GM19467 (cell line): ENCODE measurements around the gene TMPRSS11D.

Experiments
- ATAC-seq: cut with Tn5 transposase; IDR thresholded peaks from one replicate; pipeline ENCODE4 v1.9.1; 2021; ENCODE audit warnings: mild to moderate bottlenecking, moderate library complexity; ENCODE audit not compliant: unreplicated experiment

TMPRSS11D gene

DNA sequence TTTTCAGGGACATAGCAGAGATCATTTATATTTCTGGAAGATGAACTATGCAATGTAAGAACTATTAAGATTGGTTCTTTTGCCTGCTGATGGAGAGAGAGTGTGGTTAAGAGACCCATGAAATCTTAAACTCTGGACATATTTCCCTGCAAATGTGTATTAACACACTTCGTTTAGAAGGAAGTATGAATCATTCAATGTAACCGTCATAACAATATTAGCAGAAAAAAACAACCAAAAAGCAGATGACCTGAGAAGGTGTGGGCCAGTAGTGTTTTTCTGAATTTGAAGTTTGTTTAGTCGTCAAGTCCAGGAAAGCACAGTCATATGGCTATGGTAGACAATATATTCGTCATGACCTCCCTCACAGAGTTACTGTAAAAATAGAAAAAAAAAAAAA is 2.5 kb upstream of the TMPRSS11D start:
- no peak for ATAC-seq

DNA sequence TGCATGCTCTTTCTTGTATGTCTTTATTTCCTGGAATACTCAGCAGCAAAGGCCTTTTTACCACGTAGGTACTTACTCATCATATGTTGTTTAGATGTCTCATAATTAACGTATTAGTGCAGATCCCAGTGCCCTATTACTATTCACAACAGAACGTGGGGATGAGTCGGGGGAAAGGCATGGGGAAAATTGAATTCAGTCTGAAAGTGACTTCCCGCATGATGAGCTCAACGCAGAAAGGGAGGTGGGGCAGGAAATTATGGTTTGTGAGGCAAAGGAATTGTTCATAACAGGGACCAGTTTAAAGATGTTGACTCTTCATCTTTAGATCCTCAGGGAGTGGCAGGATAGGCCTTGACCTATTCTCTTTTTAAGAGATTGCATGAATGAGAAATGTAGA is 2.0 kb upstream of the TMPRSS11D start:
- ATAC-seq = no peak

DNA sequence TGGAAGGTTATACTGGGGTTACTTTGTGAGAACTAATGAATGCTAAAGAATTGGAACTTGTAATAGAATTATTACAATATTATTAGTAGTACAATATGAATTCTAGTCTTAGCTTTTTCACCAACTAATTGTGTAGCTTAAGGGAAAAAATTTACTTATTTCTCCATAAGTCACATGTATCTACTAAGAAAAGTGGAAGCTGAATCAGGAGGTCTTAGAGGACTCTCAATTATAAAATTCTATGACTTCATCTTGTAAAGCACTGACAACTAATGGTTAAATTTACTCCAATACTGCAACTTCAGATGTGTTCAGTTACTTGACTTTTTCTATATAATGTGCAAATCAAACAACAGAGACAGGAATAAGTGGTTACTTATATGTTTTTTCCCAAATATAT is 899 bp upstream of the TMPRSS11D start:
- no peak for ATAC-seq

DNA sequence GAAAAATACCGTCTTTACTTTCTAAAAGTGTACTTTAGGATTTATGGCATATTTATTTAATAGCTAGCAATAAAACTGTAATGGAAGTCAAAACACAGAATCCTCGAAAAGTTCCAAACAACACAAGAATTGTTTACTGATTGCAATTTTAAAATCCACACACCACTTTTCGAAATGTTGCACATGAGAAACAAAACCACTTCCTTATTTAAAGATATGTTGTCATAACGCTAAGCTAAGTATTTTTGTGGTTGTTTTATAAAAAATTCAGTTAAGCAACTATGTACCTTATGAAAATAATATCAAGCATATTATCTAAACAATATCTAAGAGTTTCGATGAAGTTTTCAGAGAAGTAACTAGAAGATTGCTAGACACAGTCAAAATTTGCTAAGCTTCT is 344 bp downstream of the TMPRSS11D start:
- ATAC-seq = no peak

DNA sequence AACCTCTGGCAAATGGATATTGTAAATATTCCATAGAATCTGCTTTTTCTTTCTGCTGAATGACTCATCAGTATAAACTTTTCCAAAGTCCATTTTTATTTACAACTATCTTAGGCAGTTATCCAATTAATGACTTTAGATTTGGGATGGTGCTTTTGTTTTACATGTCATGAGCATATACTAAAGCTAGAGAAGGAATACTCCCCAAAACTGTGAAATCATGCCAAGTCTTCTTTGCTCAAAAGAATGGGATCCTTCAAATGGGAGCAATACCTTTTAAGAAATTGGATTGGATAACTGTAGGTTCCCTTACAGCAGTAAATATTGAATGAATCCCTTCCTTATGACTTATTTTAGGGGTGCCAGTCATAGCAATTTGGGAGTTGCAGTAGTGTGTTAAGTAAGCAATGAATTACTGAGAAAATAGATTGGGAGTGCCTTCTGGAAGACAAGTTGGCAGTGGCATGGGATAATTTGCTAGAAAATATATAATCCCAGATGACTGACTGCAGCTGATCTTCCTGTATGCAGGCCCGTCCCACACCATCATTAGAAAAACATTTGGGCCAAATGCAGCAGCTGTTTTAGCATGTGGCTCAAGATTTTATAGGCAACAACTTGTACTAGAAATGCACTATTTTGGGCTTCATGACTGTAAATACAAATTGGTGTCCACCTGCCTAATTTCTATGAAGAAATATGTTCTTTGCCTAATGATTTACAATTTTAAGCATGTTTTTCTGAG is 2.8 kb downstream of the TMPRSS11D start:
- no peak for ATAC-seq

DNA sequence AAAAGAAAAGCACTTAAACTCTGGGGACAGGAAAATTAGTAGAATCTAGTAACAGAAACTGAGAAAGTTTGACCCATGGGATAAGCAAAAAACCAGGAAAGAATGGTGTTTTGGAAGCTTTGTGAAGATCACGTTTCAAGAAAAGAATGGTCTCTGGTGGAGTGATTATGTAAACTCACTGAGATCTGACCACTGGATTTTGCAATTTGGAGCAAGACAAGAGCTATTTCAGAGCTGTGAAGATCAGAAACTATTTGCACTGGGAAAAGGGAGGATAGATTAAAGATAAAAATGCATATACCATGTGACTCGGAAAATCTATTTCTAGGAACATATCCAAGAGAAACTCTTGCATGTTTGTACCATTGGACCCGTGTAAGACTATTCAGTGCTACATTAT is 4.3 kb downstream of the TMPRSS11D start:
- no peak for ATAC-seq

DNA sequence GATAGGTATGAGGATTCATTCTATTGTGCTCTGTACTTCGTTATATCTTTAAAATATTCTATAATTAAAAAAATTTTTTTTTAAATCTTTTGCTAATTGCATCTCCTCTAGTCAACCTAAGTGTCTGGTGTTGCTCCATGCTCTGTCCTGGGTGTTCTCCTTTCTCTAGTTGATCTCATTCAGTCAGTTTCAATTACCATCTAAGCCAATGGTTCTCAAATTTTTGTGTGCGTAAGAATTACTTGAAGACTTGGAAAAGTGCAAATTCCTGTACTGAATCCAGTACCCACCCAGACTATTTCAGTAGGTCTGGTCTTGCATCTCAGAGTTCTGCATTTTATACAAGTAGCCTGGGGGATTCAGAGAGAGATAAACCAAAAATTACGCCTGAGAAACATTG is 6.7 kb downstream of the TMPRSS11D start:
- ATAC-seq = no peak

DNA sequence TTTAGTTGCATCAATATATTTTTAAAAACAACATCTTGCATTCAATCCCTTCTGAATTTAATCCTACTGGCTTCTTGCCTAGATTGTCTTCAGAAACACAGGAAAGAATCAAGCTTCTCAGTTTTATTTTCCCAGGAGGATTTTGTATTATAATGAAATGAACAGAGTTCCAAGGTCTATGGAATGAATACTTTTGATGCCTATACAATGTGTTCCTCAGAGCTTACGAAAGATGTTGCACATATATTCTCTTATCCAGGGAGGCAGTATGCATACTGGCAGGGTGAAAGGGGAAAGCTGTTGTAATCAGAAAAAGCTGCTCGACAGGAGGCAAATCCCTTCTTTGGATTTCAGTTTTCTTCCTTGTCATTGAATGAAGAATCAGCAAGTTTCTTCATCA is 8.8 kb downstream of the TMPRSS11D start:
- no peak for ATAC-seq

DNA sequence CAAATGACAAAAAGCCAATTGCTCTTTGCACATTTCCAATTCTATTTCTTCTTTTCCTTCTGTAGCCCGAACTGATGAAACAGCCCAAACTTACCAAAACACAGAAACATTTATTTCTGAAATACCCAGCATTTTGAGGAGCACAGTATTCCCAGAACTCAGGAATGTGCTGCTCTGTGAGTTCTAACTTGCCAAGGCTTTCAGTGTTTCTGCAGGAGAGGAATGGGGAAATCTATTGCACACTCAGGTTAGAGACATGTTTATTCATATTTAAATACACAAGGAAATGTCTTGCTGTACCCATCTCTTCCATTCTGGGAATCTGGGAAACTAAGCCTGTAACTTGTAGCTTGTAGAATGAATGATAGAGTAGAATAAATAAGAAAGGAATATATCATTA is 10.7 kb downstream of the TMPRSS11D start:
- ATAC-seq = no peak

DNA sequence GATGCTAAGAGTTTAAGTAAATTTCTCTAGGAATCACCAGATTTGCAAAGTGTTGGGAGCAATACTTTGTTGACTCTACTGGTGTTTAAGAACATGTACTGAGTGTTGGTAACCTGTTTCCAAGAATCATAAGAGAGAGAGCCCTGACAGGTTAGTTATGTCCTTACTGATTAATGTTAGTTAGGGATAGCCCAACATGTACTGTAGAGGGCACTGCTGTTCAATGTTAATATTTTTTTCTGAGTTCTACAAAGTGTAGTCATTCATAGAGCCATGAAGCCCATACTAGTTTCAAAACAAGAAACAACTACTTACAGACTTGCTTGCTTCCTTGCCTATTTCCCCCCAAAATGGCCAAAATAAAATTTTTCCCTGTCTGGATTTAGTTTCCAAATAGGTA is 11.9 kb downstream of the TMPRSS11D start:
- peak; percentile 85 for ATAC-seq

DNA sequence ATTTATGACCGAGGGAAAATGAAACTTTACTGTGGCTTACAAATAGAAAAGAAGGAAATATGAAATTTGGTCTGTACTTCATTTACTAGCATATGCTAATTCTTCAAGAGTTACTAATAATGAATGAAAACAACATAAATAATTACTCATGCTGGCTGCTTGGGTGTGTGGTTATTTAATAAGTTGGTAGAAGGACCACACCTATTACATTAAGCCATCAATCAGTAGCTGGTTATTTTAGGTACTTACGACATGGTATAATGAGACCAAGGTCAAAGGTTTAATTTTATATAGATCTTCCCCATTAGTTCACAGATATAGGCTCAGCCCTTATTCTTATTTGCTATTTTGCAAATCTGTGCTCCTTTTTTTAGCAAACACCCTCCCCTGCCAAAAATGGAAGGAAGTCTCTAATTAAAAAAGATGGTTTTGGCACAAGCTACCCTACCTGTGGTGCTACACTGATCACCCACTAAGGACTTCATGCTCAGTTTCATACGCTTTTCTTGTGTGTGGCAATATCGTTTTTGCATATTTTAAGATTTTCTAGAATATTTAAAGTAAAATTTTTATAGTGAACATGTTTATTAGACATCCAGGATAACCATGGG is 14.1 kb downstream of the TMPRSS11D start:
- no peak for ATAC-seq

DNA sequence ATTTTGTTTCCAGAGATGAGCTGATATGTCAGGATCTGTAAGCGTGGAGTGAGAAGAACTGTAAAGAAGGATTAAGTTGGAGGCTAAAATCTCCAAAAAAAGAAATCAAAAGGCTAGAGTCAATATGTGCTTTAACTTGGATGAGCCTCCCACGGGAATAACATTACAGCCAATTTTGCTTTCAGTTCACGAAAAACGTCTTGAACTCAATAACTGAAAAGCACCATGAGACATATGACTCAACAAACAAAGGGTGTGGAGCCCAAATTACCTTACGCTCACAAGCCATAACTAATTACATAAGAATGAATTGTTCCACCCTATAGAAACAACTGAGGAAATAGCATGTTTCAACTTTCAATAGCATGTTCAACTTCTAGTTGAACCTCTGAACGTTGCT is 22.3 kb downstream of the TMPRSS11D start:
- ATAC-seq = no peak

DNA sequence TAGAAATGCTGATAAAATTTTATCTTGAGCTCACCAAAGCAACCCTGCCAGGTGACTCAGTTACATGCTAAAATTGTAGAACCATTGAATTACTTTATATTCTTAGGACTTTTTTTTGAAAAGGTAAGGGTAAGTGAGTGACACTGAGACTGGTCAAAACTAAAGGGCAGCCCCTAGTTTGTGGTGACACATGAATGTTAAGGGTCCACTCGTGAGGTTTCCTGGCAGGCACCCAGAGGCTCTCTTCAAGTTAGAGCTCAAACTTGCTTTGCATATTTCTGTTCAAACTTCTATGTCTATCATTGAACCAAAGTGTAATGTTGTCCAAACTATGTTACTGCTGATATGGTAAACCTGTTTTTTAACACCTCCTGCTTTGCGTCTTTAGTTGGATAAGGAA is 30.5 kb downstream of the TMPRSS11D start:
- ATAC-seq = no peak

DNA sequence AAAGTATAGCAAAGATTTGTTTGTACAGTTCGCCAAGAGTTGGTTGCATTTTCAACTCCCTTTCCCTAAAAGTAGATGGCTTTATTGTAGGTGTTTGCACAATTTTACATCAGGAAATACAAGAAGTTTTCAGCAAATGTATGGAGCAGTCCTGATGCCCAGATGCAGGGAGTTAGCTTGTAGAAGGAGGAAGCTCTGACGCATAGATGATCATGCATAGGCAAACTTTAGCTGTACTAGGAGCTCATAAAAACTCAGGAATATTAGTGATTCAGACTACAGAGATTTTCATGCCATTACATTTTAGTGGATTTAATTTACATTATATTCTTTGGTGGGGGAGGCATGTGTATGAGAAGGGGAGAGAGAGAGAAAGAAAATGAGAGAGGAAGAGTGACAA is 62.9 kb downstream of the TMPRSS11D start:
- no peak for ATAC-seq

DNA sequence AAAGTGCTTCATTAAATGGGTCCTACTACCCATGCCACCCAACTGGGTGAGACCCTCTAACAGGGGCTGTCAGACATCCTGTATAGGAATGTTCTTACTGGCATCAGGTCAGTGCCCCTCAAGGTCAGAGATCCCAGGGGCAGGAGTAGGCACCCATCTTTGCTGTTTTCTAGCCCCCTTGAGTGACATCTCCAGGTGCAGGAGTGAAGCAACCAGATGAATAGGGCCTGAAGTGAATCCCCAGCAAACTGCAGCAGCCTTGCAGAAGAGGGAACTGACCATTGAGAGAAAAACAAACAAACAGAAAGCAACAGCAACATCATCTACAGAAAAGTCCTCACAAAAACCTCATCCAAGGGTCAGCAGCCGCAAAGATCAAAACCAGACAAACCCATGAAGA is 73.8 kb downstream of the TMPRSS11D start:
- no peak for ATAC-seq

DNA sequence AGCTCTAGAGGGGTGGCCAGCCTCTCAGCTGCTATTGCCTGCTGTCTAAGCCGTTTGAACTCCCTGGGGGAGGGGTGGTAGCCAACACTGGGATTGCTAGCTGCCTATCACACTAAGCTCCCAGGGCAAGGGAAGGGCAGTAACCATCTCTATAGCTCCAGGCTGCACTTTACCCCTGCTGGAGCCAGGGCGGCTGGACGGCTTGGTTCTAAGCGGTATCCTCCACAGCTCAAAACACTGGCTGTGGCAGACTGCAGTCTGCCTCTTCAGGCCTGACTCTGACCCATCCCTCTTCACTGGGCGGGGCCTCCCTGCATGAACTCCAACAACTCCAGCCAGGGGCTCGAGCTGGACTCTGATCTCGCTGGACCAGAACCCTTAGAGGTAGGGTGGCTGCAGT is 74.3 kb downstream of the TMPRSS11D start:
- no peak for ATAC-seq

DNA sequence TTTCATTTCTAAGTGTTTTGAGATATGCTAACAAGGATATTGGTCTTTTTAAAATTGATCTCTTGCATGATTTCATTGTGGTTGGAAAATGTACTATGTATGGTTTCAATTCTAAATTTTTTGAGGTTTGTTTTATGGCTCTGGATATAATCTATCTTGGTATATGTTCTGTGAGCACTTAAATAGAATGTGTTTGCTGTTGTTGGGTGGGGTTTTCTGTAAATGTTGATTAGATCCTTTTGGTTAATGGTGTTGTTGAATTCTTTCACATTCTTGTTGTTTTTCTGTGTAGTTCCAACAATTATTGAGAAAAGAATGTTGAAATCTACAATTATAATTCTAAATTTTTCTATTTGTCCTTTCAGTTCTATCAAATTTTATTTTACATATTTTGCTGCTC is 87.0 kb downstream of the TMPRSS11D start:
- ATAC-seq = no peak

DNA sequence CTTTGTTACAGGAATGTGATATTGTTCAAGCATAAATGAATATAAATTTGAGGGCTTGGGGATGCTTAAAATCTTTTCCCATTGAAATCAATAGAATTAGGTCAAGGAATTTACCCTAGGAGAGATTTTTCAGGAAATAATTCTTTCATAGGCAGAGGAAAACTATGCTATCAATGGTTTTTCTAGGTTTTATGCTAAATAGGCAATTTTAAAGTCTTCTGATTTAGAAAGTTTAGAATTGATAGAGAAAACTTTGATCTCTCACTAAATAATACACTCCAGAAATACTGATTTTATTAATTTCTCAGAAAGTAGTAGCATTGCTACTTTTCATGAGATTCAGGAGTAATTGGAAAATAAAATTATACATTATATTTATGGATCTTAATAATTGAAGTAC is 93.1 kb downstream of the TMPRSS11D start:
- ATAC-seq = no peak

DNA sequence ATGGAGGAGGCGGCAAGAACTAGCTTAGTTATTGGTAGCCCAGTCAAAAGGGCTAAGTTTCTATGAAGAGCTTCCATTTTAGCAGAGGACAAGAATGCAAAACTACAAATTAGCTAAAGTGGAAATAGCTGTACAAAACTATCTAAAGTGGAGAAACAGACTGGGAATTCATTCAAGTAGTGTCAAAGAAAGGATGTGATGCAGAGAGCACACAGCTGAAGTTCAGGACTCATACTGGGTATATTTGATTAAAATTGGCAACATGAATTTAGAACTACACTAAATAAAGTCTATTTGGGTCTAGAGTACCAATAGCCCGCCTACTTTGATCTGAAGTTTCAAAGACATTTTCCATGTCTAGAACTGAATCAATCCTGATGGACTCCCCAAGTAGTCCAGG is 96.5 kb downstream of the TMPRSS11D start:
- ATAC-seq = no peak

DNA sequence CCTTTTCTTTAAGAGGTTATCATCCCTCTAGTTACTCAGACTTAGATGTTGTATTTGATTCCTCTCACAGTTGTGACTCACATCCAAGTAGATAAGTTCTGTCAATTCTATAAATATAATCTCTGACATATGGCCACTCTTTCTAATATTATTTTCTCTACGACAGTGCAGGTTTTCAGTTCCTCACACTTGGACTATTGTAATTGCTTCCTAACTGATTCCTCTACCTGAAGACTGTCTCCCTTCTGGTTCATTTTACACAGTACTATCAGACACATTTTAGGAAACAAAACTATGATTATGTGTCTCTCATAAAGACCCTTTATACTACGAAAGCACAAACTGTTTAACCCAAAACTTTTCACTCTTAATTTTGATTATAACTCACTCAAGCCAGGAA is 98.3 kb downstream of the TMPRSS11D start:
- ATAC-seq = no peak

DNA sequence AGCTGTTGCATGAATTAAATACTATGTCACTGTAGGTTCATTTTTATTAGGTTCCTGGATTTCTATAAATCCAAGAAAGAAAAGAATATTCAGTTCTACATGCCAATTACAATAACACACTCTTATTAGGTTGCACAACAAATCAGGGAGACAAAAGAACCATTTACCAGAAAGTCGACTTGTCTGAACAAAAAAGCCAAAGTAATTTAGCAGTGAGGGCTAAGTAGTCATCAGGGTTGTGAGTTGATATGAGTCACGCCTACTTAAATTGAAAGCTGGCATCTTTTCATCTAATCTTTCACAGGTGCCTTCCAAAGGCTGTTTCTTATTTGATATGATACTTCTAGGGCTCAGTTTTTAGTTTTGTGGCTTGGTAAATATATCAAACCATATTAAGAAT is 104.2 kb downstream of the TMPRSS11D start:
- no peak for ATAC-seq

DNA sequence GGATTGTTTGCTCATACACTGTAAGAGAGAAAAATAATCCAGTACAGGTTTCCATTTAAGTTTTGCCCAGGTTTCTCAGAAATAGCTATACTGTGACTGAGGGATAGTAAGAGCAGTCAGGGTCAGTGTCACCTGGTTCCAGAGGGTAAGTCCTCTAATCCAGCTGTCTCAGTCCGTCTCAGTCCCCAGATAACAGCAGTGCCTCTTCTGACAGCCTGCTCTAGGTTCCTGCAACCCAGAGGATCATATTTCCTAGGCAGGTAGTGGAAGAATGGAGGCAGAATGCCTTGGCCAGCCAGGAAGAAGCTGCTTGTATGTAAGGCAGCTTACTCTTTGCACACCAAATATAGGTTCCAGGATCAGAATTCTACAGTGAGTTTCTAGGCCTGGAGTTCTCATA is 107.1 kb downstream of the TMPRSS11D start:
- no peak for ATAC-seq
